GM23338 (cell line): ENCODE data around the gene FYN. TPM values are rescaled to one million over a fixed set of nuclear protein-coding genes. Genes with fewer than 3 reads are reported as not detected.

Experiments used
- ATAC-seq: fragments of 200-7000 bp; cut with Tn5 transposase; 3 replicates; pipeline ENCODE4 v1.9.1; 2020
- DNase-seq: peaks from one replicate; pipeline ENCODE4 v3.0.0-alpha.2; 2015; ENCODE audit warnings: low spot score
- H2AFZ ChIP-seq: fragments of 200-600 bp; sonication (generic); 2 replicates; pipeline ENCODE4 v1.8.0; 2016; ENCODE audit warnings: antibody characterized with exemption, mild to moderate bottlenecking, moderate library complexity
- H3F3A ChIP-seq: fragments of 200-600 bp; sonication (generic); replicated peaks from 2 replicates; pipeline ENCODE4 v1.8.0; 2017; ENCODE audit warnings: antibody characterized with exemption, mixed run types, low read depth
- H3K27ac ChIP-seq: fragments of 200-600 bp; sonication (generic); 2 replicates; pipeline ENCODE4 v1.6.1; 2016; ENCODE audit warnings: low read depth
- H3K27me3 ChIP-seq: fragments of 200-600 bp; sonication (generic); 2 replicates; pipeline ENCODE4 v1.8.0; 2016; ENCODE audit warnings: mild to moderate bottlenecking, mixed run types, moderate library complexity; ENCODE audit not compliant: insufficient read depth
- H3K36me3 ChIP-seq: fragments of 200-600 bp; sonication (generic); 2 replicates; pipeline ENCODE4 v1.8.0; 2016; ENCODE audit warnings: mild to moderate bottlenecking; ENCODE audit not compliant: insufficient read depth
- H3K4me1 ChIP-seq: fragments of 200-600 bp; sonication (generic); 2 replicates; pipeline ENCODE4 v1.8.0; 2016; ENCODE audit warnings: mild to moderate bottlenecking, moderate library complexity; ENCODE audit not compliant: insufficient read depth
- H3K4me2 ChIP-seq: fragments of 200-600 bp; sonication (generic); 2 replicates; pipeline ENCODE4 v1.7.1; 2017; ENCODE audit warnings: mixed run types
- H3K4me3 ChIP-seq: fragments of 200-600 bp; sonication (generic); 2 replicates; pipeline ENCODE4 v1.6.1; 2016; ENCODE audit warnings: mixed run types
- H3K79me2 ChIP-seq: fragments of 200-600 bp; sonication (generic); replicated peaks from 2 replicates; pipeline ENCODE4 v1.8.0; 2017; ENCODE audit warnings: mild to moderate bottlenecking; ENCODE audit not compliant: insufficient read depth
- H3K9me2 ChIP-seq: fragments of 200-600 bp; sonication (generic); 2 replicates; pipeline ENCODE4 v1.8.0; 2017; ENCODE audit not compliant: insufficient read depth
- H4K20me1 ChIP-seq: fragments of 200-600 bp; sonication (generic); replicated peaks from 2 replicates; pipeline ENCODE4 v1.8.0; 2017; ENCODE audit warnings: mild to moderate bottlenecking; ENCODE audit not compliant: insufficient read depth
- H3K27ac Mint-ChIP-seq: 2 replicates; pipeline ENCODE4 v1.8.0; 2020; ENCODE audit warnings: inconsistent platforms, mild to moderate bottlenecking, moderate library complexity, mixed read lengths
- H3K27me3 Mint-ChIP-seq: 3 replicates; pipeline ENCODE4 v1.8.0; 2022; ENCODE audit warnings: low read depth, mild to moderate bottlenecking, moderate library complexity, mixed read lengths, inconsistent platforms; ENCODE audit not compliant: insufficient read depth, poor library complexity
- H3K36me3 Mint-ChIP-seq: 3 replicates; pipeline ENCODE4 v1.8.0; 2021; ENCODE audit warnings: low read depth, mild to moderate bottlenecking, inconsistent platforms, moderate library complexity, mixed read lengths
- H3K4me1 Mint-ChIP-seq: 3 replicates; pipeline ENCODE4 v1.8.0; 2020; ENCODE audit warnings: mild to moderate bottlenecking, inconsistent platforms, mixed read lengths
- H3K4me3 Mint-ChIP-seq: 3 replicates; pipeline ENCODE4 v1.8.0; 2021; ENCODE audit warnings: moderate library complexity, mild to moderate bottlenecking, inconsistent platforms, mixed read lengths
- H3K9me3 Mint-ChIP-seq: 3 replicates; pipeline ENCODE4 v1.8.0; 2020; ENCODE audit warnings: moderate library complexity, mild to moderate bottlenecking, inconsistent platforms, mixed read lengths
- CREB1 ChIP-seq: fragments of 250-450 bp; sonication (Bioruptor Pico); IDR thresholded peaks from 2 replicates; pipeline ENCODE4 v1.5.0; 2020; ENCODE audit warnings: low read depth, mild to moderate bottlenecking, moderate library complexity
- EZH2phosphoT487 ChIP-seq: fragments of 200-600 bp; sonication (generic); IDR thresholded peaks from one replicate; pipeline ENCODE4 v1.8.1; 2018; ENCODE audit warnings: antibody characterized with exemption; ENCODE audit not compliant: unreplicated experiment
- JUNB ChIP-seq: IDR thresholded peaks from one replicate; pipeline ENCODE4 v1.6.1; 2016; ENCODE audit warnings: antibody characterized with exemption; ENCODE audit not compliant: unreplicated experiment
- POLR2AphosphoS5 ChIP-seq: IDR thresholded peaks from 2 replicates; pipeline ENCODE4 v1.6.1; 2016; ENCODE audit warnings: antibody characterized with exemption, low read depth
- STAT1 ChIP-seq: IDR thresholded peaks from one replicate; pipeline ENCODE4 v1.6.1; 2016; ENCODE audit warnings: antibody characterized with exemption; ENCODE audit not compliant: unreplicated experiment
- polyA plus RNA-seq: library from polyadenylated mRNA; unstranded; fragments of >200 nt; fragmentation: Nextera tagmentation; extraction: Ambion mirVana; gene quantifications from 2 replicates; pipeline ENCODE4 v1.2.1, GENCODE V29; 2016
- total RNA-seq: library from RNA; depleted of rRNA; stranded (reverse); fragments of >200 nt; shearing (Covaris generic); gene quantifications from 2 replicates; pipeline ENCODE4 v1.2.3, GENCODE V29; 2014
- TF ChIP-seq, protein P1 (sequence below): IDR thresholded peaks from one replicate; pipeline ENCODE4 v1.6.1; 2018; ENCODE audit warnings: antibody characterized with exemption; ENCODE audit not compliant: unreplicated experiment
- TF ChIP-seq, protein P2 (sequence below): fragments of 250-450 bp; sonication (Bioruptor Pico); IDR thresholded peaks from 2 replicates; pipeline ENCODE4 v1.5.0; 2020; ENCODE audit warnings: mild to moderate bottlenecking, moderate library complexity
- TF ChIP-seq, protein P3 (sequence below), 2 experiments: fragments of 200-600 bp in 1 of 2; sonication (generic) in 1 of 2; conservative IDR thresholded peaks; 2 replicates each; pipeline versions ENCODE4 v1.5.1 to v1.6.1; 2016 to 2017; ENCODE audit warnings: antibody characterized with exemption in 2 of 2, low read depth in 2 of 2, mild to moderate bottlenecking in 2 of 2, moderate library complexity in 1 of 2

The FYN gene
- total and polyA plus RNA-seq, 2 experiments from 2014 or later: 46.8 to 143 TPM

DNA sequence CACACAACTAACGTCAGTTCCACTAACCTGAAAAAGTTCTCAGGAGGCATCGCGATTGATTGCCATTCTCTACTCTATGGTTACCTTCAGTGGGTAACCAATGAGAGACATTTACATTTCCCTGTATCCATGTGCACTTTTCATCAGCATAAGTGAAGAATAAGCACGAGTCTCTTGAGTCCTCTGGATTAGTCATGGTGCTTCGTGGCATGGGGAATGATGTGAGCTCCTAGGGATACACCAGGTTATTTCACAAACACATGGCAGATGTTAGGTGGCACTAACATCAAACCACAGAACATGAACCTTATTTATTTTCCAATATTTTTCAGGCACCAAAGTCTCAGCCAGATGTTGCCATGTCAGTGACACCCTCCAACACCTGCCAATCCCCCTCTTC lies 64.0 kb downstream of the FYN start:
- H3K4me2 ChIP-seq: no peak overlapping the region
- H3K4me3 Mint-ChIP-seq: no peak overlapping the region
- H3K4me1 ChIP-seq: no peaks in the 10 kb centered on the region; the same call in 1 of the 2 replicates
- H3K36me3 Mint-ChIP-seq: peaks cover 4% of the 10 kb centered on the region; the same call in 1 of the 3 replicates
- peaks cover 12% of the 10 kb centered on the region for H3K27me3 Mint-ChIP-seq
- no peaks in the 10 kb centered on the region for H3K36me3 ChIP-seq
- no peaks in the 10 kb centered on the region for H3K9me2 ChIP-seq
- H3K4me3 ChIP-seq: no peak overlapping the region
- no peaks in the 10 kb centered on the region for H3K27me3 ChIP-seq
- 0 out of 2 replicates have a peak, but pooled peaks cover 16% of the 10 kb centered on the region for H4K20me1 ChIP-seq
- peaks cover 46% of the 10 kb centered on the region for H3K4me1 Mint-ChIP-seq
- DNase-seq (no peak), ATAC-seq (no peak)
- H2AFZ ChIP-seq: no peak overlapping the region
- no peak overlapping the region for H3K27ac Mint-ChIP-seq
- TF ChIP-seq JUNB (no peak), STAT1 (no peak), POLR2AphosphoS5 (no peak), EZH2phosphoT487 (no peak), CREB1 (CRISPR knock-in tag) (no peak)
- TF ChIP-seq, protein P1, sequence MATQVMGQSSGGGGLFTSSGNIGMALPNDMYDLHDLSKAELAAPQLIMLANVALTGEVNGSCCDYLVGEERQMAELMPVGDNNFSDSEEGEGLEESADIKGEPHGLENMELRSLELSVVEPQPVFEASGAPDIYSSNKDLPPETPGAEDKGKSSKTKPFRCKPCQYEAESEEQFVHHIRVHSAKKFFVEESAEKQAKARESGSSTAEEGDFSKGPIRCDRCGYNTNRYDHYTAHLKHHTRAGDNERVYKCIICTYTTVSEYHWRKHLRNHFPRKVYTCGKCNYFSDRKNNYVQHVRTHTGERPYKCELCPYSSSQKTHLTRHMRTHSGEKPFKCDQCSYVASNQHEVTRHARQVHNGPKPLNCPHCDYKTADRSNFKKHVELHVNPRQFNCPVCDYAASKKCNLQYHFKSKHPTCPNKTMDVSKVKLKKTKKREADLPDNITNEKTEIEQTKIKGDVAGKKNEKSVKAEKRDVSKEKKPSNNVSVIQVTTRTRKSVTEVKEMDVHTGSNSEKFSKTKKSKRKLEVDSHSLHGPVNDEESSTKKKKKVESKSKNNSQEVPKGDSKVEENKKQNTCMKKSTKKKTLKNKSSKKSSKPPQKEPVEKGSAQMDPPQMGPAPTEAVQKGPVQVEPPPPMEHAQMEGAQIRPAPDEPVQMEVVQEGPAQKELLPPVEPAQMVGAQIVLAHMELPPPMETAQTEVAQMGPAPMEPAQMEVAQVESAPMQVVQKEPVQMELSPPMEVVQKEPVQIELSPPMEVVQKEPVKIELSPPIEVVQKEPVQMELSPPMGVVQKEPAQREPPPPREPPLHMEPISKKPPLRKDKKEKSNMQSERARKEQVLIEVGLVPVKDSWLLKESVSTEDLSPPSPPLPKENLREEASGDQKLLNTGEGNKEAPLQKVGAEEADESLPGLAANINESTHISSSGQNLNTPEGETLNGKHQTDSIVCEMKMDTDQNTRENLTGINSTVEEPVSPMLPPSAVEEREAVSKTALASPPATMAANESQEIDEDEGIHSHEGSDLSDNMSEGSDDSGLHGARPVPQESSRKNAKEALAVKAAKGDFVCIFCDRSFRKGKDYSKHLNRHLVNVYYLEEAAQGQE: no peak
- TF ChIP-seq, protein P2, sequence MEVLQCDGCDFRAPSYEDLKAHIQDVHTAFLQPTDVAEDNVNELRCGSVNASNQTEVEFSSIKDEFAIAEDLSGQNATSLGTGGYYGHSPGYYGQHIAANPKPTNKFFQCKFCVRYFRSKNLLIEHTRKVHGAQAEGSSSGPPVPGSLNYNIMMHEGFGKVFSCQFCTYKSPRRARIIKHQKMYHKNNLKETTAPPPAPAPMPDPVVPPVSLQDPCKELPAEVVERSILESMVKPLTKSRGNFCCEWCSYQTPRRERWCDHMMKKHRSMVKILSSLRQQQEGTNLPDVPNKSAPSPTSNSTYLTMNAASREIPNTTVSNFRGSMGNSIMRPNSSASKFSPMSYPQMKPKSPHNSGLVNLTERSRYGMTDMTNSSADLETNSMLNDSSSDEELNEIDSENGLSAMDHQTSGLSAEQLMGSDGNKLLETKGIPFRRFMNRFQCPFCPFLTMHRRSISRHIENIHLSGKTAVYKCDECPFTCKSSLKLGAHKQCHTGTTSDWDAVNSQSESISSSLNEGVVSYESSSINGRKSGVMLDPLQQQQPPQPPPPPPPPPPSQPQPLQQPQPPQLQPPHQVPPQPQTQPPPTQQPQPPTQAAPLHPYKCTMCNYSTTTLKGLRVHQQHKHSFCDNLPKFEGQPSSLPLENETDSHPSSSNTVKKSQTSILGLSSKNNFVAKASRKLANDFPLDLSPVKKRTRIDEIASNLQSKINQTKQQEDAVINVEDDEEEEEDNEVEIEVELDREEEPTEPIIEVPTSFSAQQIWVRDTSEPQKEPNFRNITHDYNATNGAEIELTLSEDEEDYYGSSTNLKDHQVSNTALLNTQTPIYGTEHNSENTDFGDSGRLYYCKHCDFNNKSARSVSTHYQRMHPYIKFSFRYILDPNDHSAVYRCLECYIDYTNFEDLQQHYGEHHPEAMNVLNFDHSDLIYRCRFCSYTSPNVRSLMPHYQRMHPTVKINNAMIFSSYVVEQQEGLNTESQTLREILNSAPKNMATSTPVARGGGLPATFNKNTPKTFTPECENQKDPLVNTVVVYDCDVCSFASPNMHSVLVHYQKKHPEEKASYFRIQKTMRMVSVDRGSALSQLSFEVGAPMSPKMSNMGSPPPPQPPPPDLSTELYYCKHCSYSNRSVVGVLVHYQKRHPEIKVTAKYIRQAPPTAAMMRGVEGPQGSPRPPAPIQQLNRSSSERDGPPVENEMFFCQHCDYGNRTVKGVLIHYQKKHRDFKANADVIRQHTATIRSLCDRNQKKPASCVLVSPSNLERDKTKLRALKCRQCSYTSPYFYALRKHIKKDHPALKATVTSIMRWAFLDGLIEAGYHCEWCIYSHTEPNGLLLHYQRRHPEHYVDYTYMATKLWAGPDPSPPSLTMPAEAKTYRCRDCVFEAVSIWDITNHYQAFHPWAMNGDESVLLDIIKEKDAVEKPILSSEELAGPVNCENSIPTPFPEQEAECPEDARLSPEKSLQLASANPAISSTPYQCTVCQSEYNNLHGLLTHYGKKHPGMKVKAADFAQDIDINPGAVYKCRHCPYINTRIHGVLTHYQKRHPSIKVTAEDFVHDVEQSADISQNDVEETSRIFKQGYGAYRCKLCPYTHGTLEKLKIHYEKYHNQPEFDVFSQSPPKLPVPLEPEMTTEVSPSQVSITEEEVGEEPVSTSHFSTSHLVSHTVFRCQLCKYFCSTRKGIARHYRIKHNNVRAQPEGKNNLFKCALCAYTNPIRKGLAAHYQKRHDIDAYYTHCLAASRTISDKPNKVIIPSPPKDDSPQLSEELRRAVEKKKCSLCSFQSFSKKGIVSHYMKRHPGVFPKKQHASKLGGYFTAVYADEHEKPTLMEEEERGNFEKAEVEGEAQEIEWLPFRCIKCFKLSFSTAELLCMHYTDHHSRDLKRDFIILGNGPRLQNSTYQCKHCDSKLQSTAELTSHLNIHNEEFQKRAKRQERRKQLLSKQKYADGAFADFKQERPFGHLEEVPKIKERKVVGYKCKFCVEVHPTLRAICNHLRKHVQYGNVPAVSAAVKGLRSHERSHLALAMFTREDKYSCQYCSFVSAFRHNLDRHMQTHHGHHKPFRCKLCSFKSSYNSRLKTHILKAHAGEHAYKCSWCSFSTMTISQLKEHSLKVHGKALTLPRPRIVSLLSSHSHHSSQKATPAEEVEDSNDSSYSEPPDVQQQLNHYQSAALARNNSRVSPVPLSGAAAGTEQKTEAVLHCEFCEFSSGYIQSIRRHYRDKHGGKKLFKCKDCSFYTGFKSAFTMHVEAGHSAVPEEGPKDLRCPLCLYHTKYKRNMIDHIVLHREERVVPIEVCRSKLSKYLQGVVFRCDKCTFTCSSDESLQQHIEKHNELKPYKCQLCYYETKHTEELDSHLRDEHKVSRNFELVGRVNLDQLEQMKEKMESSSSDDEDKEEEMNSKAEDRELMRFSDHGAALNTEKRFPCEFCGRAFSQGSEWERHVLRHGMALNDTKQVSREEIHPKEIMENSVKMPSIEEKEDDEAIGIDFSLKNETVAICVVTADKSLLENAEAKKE (CRISPR knock-in tag): no peak
- TF ChIP-seq, protein P3, sequence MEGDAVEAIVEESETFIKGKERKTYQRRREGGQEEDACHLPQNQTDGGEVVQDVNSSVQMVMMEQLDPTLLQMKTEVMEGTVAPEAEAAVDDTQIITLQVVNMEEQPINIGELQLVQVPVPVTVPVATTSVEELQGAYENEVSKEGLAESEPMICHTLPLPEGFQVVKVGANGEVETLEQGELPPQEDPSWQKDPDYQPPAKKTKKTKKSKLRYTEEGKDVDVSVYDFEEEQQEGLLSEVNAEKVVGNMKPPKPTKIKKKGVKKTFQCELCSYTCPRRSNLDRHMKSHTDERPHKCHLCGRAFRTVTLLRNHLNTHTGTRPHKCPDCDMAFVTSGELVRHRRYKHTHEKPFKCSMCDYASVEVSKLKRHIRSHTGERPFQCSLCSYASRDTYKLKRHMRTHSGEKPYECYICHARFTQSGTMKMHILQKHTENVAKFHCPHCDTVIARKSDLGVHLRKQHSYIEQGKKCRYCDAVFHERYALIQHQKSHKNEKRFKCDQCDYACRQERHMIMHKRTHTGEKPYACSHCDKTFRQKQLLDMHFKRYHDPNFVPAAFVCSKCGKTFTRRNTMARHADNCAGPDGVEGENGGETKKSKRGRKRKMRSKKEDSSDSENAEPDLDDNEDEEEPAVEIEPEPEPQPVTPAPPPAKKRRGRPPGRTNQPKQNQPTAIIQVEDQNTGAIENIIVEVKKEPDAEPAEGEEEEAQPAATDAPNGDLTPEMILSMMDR (conservative IDR thresholded peaks at IDR 0.05; ENCODE audit: low read depth in 2 of 2): no peak
- H3K9me3 Mint-ChIP-seq: no peaks in the 10 kb centered on the region
- H3K79me2 ChIP-seq: peaks cover 12% of the 10 kb centered on the region
- no peak overlapping the region for H3K27ac ChIP-seq
- no peaks in the 10 kb centered on the region for H3F3A ChIP-seq
